Trophoblast cell (in vitro differentiated cells and primary cell): Measurements from ENCODE around the gene CUL7.
"Not testable (repeated sequence)": the region's sequence is repeated elsewhere in the genome, so short reads cannot be mapped to it uniquely, and the experiment has no call there.

Source experiments
- DNase-seq, 2 donors: peaks; one replicate each; pipeline ENCODE4 v3.0.0-alpha.2; 2016
- H2AFZ ChIP-seq: 2 replicates; pipeline ENCODE4 v1.6.1; 2013; ENCODE audit warnings: low read length, moderate library complexity, mild to moderate bottlenecking; ENCODE audit not compliant: insufficient read depth, poor library complexity
- H2AK5ac ChIP-seq: 2 replicates; pipeline ENCODE4 v1.6.1; 2013; ENCODE audit warnings: mild to moderate bottlenecking, low read length
- H2BK120ac ChIP-seq: 2 replicates; pipeline ENCODE4 v1.6.1; 2013; ENCODE audit warnings: low read length, mild to moderate bottlenecking, moderate library complexity; ENCODE audit not compliant: insufficient read depth, poor library complexity
- H2BK12ac ChIP-seq: 2 replicates; pipeline ENCODE4 v1.6.1; 2013; ENCODE audit warnings: mild to moderate bottlenecking, low read length, moderate library complexity
- H2BK5ac ChIP-seq: 2 replicates; pipeline ENCODE4 v1.6.1; 2013; ENCODE audit warnings: low read length, low read depth, moderate library complexity, mild to moderate bottlenecking; ENCODE audit not compliant: poor library complexity
- H3K14ac ChIP-seq: 2 replicates; pipeline ENCODE4 v1.6.1; 2013; ENCODE audit warnings: mild to moderate bottlenecking, low read length
- H3K18ac ChIP-seq: 2 replicates; pipeline ENCODE4 v1.6.1; 2013; ENCODE audit warnings: mild to moderate bottlenecking, low read length
- H3K23ac ChIP-seq: 2 replicates; pipeline ENCODE4 v1.6.1; 2013; ENCODE audit warnings: low read length
- H3K27ac ChIP-seq: 2 replicates; pipeline ENCODE4 v1.5.1; 2013; ENCODE audit warnings: low read depth, mild to moderate bottlenecking, inconsistent platforms, low read length, moderate library complexity
- H3K27me3 ChIP-seq: 2 replicates; pipeline ENCODE4 v1.6.1; 2013; ENCODE audit warnings: inconsistent platforms, mild to moderate bottlenecking, low read length, moderate library complexity; ENCODE audit not compliant: insufficient read depth
- H3K36me3 ChIP-seq, 2 experiments: 1 replicate in 1 of 2; 2 replicates in 1 of 2; pipeline ENCODE4 v1.6.1; 2013; ENCODE audit warnings: low read length in 2 of 2, mild to moderate bottlenecking in 2 of 2, moderate library complexity in 1 of 2; ENCODE audit not compliant: insufficient read depth in 2 of 2, control insufficient read depth in 1 of 2
- H3K4ac ChIP-seq: 2 replicates; pipeline ENCODE4 v1.6.1; 2013; ENCODE audit warnings: low read depth, mild to moderate bottlenecking, low read length, moderate library complexity
- H3K4me1 ChIP-seq, 2 experiments: 1 replicate in 1 of 2; 2 replicates in 1 of 2; pipeline ENCODE4 v1.6.1; 2013; ENCODE audit warnings: low read length in 2 of 2, mild to moderate bottlenecking in 2 of 2, moderate library complexity in 1 of 2; ENCODE audit not compliant: insufficient read depth in 2 of 2, control insufficient read depth in 1 of 2
- H3K4me2 ChIP-seq: 2 replicates; pipeline ENCODE4 v1.6.1; 2013; ENCODE audit warnings: inconsistent platforms, mild to moderate bottlenecking, low read length, moderate library complexity
- H3K4me3 ChIP-seq: 2 replicates; pipeline ENCODE4 v1.5.1; 2013; ENCODE audit warnings: mild to moderate bottlenecking, low read depth, low read length, inconsistent platforms
- H3K79me1 ChIP-seq: one replicate; pipeline ENCODE4 v1.6.1; 2013; ENCODE audit warnings: low read length
- H3K79me2 ChIP-seq: 2 replicates; pipeline ENCODE4 v1.6.1; 2013; ENCODE audit warnings: low read length, mild to moderate bottlenecking; ENCODE audit not compliant: control insufficient read depth, insufficient read depth, poor library complexity
- H3K9ac ChIP-seq: 2 replicates; pipeline ENCODE4 v1.6.1; 2013; ENCODE audit warnings: mild to moderate bottlenecking, low read length
- H3K9me3 ChIP-seq: 2 replicates; pipeline ENCODE4 v1.6.1; 2013; ENCODE audit warnings: low read depth, mild to moderate bottlenecking, control low read depth, inconsistent platforms, low read length; ENCODE audit not compliant: insufficient read depth
- H4K12ac ChIP-seq: 2 replicates; pipeline ENCODE4 v1.6.1; 2013; ENCODE audit warnings: low read depth, mild to moderate bottlenecking, low read length, moderate library complexity
- H4K8ac ChIP-seq: 2 replicates; pipeline ENCODE4 v1.6.1; 2013; ENCODE audit warnings: low read depth, mild to moderate bottlenecking, low read length, moderate library complexity
- H4K91ac ChIP-seq: one replicate; pipeline ENCODE4 v1.6.1; 2013; ENCODE audit warnings: low read depth, mild to moderate bottlenecking, low read length, moderate library complexity
- WGBS: extraction: QIAGEN DNeasy Blood & Tissue Kit; methylation state at CpG from one replicate; pipeline ENCODE4 v1.1.7; 2013; ENCODE audit warnings: missing lambda C conversion rate; ENCODE audit not compliant: insufficient read length, insufficient coverage; ENCODE audit errors: extremely low coverage; 5-methylcytosine and 5-hydroxymethylcytosine counted together

The CUL7 gene

GRCh38 chr6:43005844-43006243 lies 47.8 kb downstream of the CUL7 start:
- H3K9me3 ChIP-seq: no peaks in the 10 kb centered on the region
- no peak overlapping the region for H4K8ac ChIP-seq
- no peak overlapping the region for H2BK5ac ChIP-seq
- H3K23ac ChIP-seq: no peak overlapping the region
- no peak overlapping the region for H3K27ac ChIP-seq
- H3K4me2 ChIP-seq: no peak overlapping the region
- H2AFZ ChIP-seq: no peak overlapping the region
- H3K36me3 ChIP-seq: peaks cover 45 to 52% of the 10 kb centered on the region in 2 experiments
- H3K79me2 ChIP-seq: no peaks in the 10 kb centered on the region
- H2AK5ac ChIP-seq: no peak overlapping the region
- no peaks in the 10 kb centered on the region for H3K4me1 ChIP-seq
- H4K12ac ChIP-seq: no peak overlapping the region
- no peak overlapping the region for H3K14ac ChIP-seq
- H3K4me3 ChIP-seq: no peak overlapping the region
- no peak overlapping the region for H3K9ac ChIP-seq
- H3K18ac ChIP-seq: no peak overlapping the region
- H3K79me1 ChIP-seq: no peaks in the 10 kb centered on the region
- DNase-seq: no peak
- H4K91ac ChIP-seq: no peak overlapping the region
- no peaks in the 10 kb centered on the region for H3K27me3 ChIP-seq
- H2BK12ac ChIP-seq: no peak overlapping the region
- WGBS: no CpG with 5 or more reads among the region's 5 CpGs
- H2BK120ac ChIP-seq: no peak overlapping the region
- no peak overlapping the region for H3K4ac ChIP-seq

GRCh38 chr6:43001843-43002242 lies 51.8 kb downstream of the CUL7 start:
- no peaks in the 10 kb centered on the region for H3K4me1 ChIP-seq
- H3K79me2 ChIP-seq: no peaks in the 10 kb centered on the region
- no peak overlapping the region for H4K12ac ChIP-seq
- H4K91ac ChIP-seq: no peak overlapping the region
- H4K8ac ChIP-seq: no peak overlapping the region
- no peak overlapping the region for H3K18ac ChIP-seq
- H3K27me3 ChIP-seq: no peaks in the 10 kb centered on the region
- no peaks in the 10 kb centered on the region for H3K9me3 ChIP-seq
- H3K36me3 ChIP-seq: peaks cover 12 to 19% of the 10 kb centered on the region in 2 experiments
- DNase-seq: no peak
- H2AFZ ChIP-seq: no peak overlapping the region
- H3K4ac ChIP-seq: no peak overlapping the region
- H3K27ac ChIP-seq: no peak overlapping the region
- no CpG with 5 or more reads among the region's 8 CpGs for WGBS
- H3K14ac ChIP-seq: no peak overlapping the region
- no peak overlapping the region for H2AK5ac ChIP-seq
- H2BK120ac ChIP-seq: no peak overlapping the region
- H3K23ac ChIP-seq: no peak overlapping the region
- no peak overlapping the region for H3K4me3 ChIP-seq
- no peak overlapping the region for H3K4me2 ChIP-seq
- H3K9ac ChIP-seq: no peak overlapping the region
- H3K79me1 ChIP-seq: no peaks in the 10 kb centered on the region
- H2BK5ac ChIP-seq: no peak overlapping the region
- H2BK12ac ChIP-seq: no peak overlapping the region

DNA sequence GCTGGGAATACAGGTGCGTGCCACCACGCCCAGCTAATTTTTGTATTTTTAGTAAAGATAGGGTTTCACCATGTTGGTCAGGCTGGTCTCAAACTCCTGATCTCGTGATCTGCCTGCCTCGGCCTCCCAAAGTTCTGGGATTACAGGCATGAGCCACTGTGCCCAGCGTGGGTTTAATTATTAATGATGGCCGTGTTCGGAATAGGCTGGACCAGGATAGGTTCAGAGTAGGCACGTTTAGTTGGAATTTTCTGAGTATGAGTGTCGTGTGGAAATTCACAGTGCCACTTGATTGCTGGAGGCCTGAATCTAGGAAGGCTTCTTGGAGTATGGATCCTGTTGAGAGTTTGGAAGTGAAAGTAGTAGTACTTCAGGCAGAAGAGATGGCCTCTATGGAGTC lies 55.4 kb downstream of the CUL7 start:
- H3K4me3 ChIP-seq, H3K23ac ChIP-seq, H3K14ac ChIP-seq, H2BK5ac ChIP-seq, H3K27ac ChIP-seq, H2BK12ac ChIP-seq, H3K79me1 ChIP-seq, H2AK5ac ChIP-seq, DNase-seq, H3K4me2 ChIP-seq, H4K91ac ChIP-seq, H3K4me1 ChIP-seq, H3K27me3 ChIP-seq, H2BK120ac ChIP-seq, H3K4ac ChIP-seq, H3K79me2 ChIP-seq, H2AFZ ChIP-seq, H3K36me3 ChIP-seq, H3K9me3 ChIP-seq, H4K12ac ChIP-seq, H3K18ac ChIP-seq, H4K8ac ChIP-seq, H3K9ac ChIP-seq: not testable (repeated sequence)
- no CpG with 5 or more reads among the region's 9 CpGs for WGBS

DNA sequence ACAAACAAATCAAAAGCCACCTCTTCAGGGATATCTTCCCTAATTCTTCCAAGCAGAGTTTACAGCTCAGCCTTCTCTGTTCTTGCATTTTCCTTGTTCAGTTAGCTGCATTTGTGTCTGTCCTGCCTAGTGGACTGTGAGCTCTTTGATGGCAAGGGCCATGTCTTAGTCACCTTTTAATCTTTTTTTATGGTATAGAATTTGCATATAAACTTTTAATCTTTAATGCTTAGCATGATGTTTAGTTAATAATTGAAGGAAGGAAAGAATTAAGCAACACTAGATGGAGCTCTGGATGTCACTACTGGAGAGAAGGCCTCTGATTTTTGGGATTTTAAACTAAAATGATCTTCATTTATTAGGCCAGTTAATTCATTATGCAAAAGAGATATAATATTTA lies 57.1 kb downstream of the CUL7 start:
- no peak overlapping the region for H2AK5ac ChIP-seq
- H3K4me3 ChIP-seq: no peak overlapping the region
- no peak overlapping the region for H3K27ac ChIP-seq
- H2BK12ac ChIP-seq: no peak overlapping the region
- no peak overlapping the region for H3K14ac ChIP-seq
- no peak overlapping the region for H2BK5ac ChIP-seq
- H3K4me1 ChIP-seq: no peaks in the 10 kb centered on the region
- H3K79me2 ChIP-seq: no peaks in the 10 kb centered on the region
- H3K23ac ChIP-seq: no peak overlapping the region
- H3K27me3 ChIP-seq: no peaks in the 10 kb centered on the region
- H3K79me1 ChIP-seq: no peaks in the 10 kb centered on the region
- H4K8ac ChIP-seq: no peak overlapping the region
- H2BK120ac ChIP-seq: no peak overlapping the region
- H3K9me3 ChIP-seq: no peaks in the 10 kb centered on the region
- no peak overlapping the region for H4K91ac ChIP-seq
- H4K12ac ChIP-seq: no peak overlapping the region
- no peak overlapping the region for H3K4ac ChIP-seq
- no peak overlapping the region for H3K18ac ChIP-seq
- no peak for DNase-seq
- H3K4me2 ChIP-seq: no peak overlapping the region
- H3K9ac ChIP-seq: no peak overlapping the region
- no peak overlapping the region for H2AFZ ChIP-seq
- H3K36me3 ChIP-seq: peaks cover 2 to 4% of the 10 kb centered on the region in 2 experiments
